CD14-positive monocyte (primary cell): ENCODE data around the gene NUMB. TPM values are rescaled to one million over a fixed set of nuclear protein-coding genes. Genes with fewer than 3 reads are reported as not detected.

Source experiments
- DNase-seq, 3 donors: peaks; one replicate each; pipeline ENCODE4 v3.0.0-alpha.2; 2011 to 2022
- H2AFZ ChIP-seq: 2 replicates; pipeline ENCODE4 v1.6.0; 2012; ENCODE audit warnings: mild to moderate bottlenecking, low read depth, low read length, inconsistent platforms; ENCODE audit not compliant: insufficient read depth, poor library complexity, severe bottlenecking
- H3K27ac ChIP-seq, 2 donors: 1 replicate in 1 of 2; 2 replicates in 1 of 2; pipeline ENCODE4 v1.5.1; 2012 to 2013; ENCODE audit warnings: low read length in 2 of 2, control low read depth in 1 of 2, inconsistent platforms in 1 of 2, low read depth in 1 of 2, mild to moderate bottlenecking in 1 of 2
- H3K27me3 ChIP-seq, 2 donors: one replicate each; pipeline versions ENCODE4 v1.6.0 to v1.6.1; 2011 to 2013; ENCODE audit warnings: low read length in 2 of 2; ENCODE audit not compliant: control insufficient read depth in 2 of 2, insufficient read depth in 2 of 2
- H3K36me3 ChIP-seq, 2 donors: replicated peaks in 1 of 2; 1 replicate in 1 of 2; 2 replicates in 1 of 2; pipeline versions ENCODE4 v1.5.1 to v1.6.1; 2012 to 2013; ENCODE audit warnings: low read length in 2 of 2, control low read depth in 1 of 2, inconsistent platforms in 1 of 2, mild to moderate bottlenecking in 1 of 2; ENCODE audit not compliant: insufficient read depth in 2 of 2, control insufficient read depth in 1 of 2
- H3K4me1 ChIP-seq, 2 donors: 1 replicate in 1 of 2; 2 replicates in 1 of 2; pipeline versions ENCODE4 v1.5.1 to v1.6.1; 2012 to 2013; ENCODE audit warnings: low read length in 2 of 2, control low read depth in 1 of 2, inconsistent platforms in 1 of 2, mild to moderate bottlenecking in 1 of 2, moderate library complexity in 1 of 2; ENCODE audit not compliant: insufficient read depth in 2 of 2, control insufficient read depth in 1 of 2
- H3K4me2 ChIP-seq: replicated peaks from 2 replicates; pipeline ENCODE3; 2012; ENCODE audit warnings: low read length, moderate library complexity, mild to moderate bottlenecking; ENCODE audit not compliant: poor library complexity, severe bottlenecking; ENCODE audit errors: extremely low read depth
- H3K4me3 ChIP-seq, 3 experiments: fragments of 200-600 bp in 1 of 3; sonication (generic) in 1 of 3; replicated peaks in 1 of 3; 1 replicate in 2 of 3; 2 replicates in 1 of 3; pipeline ENCODE4 v1.5.1; 2011 to 2013; ENCODE audit warnings: low read length in 3 of 3, mild to moderate bottlenecking in 3 of 3, control low read depth in 2 of 3, low read depth in 2 of 3, inconsistent platforms in 1 of 3, moderate library complexity in 1 of 3
- H3K79me2 ChIP-seq: 2 replicates; pipeline ENCODE4 v1.6.0; 2012; ENCODE audit warnings: mild to moderate bottlenecking, control low read depth, inconsistent platforms, low read length, moderate library complexity; ENCODE audit not compliant: insufficient read depth
- H3K9ac ChIP-seq: 2 replicates; pipeline ENCODE4 v1.6.0; 2017; ENCODE audit warnings: low read length, mild to moderate bottlenecking; ENCODE audit not compliant: insufficient read depth, poor library complexity, severe bottlenecking
- H3K9me3 ChIP-seq, 2 donors: replicated peaks in 1 of 2; 1 replicate in 1 of 2; 2 replicates in 1 of 2; pipeline versions ENCODE4 v1.5.1 to v1.6.1; 2012 to 2013; ENCODE audit warnings: low read length in 2 of 2, control low read depth in 1 of 2; ENCODE audit not compliant: control insufficient read depth in 1 of 2, insufficient read depth in 1 of 2
- H4K20me1 ChIP-seq: 2 replicates; pipeline ENCODE4 v1.6.0; 2012; ENCODE audit warnings: mild to moderate bottlenecking, low read length, control low read depth, moderate library complexity; ENCODE audit not compliant: insufficient read depth
- H3K27ac Mint-ChIP-seq, 7 donors: one replicate each; pipeline ENCODE4 v1.8.0; 2020; ENCODE audit warnings: mild to moderate bottlenecking in 7 of 7, mixed read lengths in 7 of 7, moderate library complexity in 6 of 7, inconsistent platforms in 2 of 7
- H3K27me3 Mint-ChIP-seq, 3 donors: one replicate each; pipeline ENCODE4 v1.8.0; 2021 to 2022; ENCODE audit warnings: low read depth in 3 of 3, mild to moderate bottlenecking in 3 of 3, mixed read lengths in 3 of 3, moderate library complexity in 3 of 3, inconsistent platforms in 1 of 3
- H3K36me3 Mint-ChIP-seq, 2 donors: one replicate each; pipeline ENCODE4 v1.8.0; 2020; ENCODE audit warnings: mixed read lengths in 2 of 2, inconsistent platforms in 1 of 2, mild to moderate bottlenecking in 1 of 2
- H3K4me1 Mint-ChIP-seq: one replicate; pipeline ENCODE4 v1.8.0; 2020; ENCODE audit warnings: mild to moderate bottlenecking, mixed read lengths
- H3K4me3 Mint-ChIP-seq, 2 donors: one replicate each; pipeline ENCODE4 v1.8.0; 2020; ENCODE audit warnings: mild to moderate bottlenecking in 2 of 2, mixed read lengths in 2 of 2, moderate library complexity in 1 of 2
- H3K9me3 Mint-ChIP-seq, 7 donors: one replicate each; pipeline ENCODE4 v1.8.0; 2020 to 2022; ENCODE audit warnings: mixed read lengths in 7 of 7, mild to moderate bottlenecking in 6 of 7, moderate library complexity in 6 of 7, inconsistent platforms in 2 of 7
- WGBS: methylation state at CpG from one replicate; pipeline ENCODE4 v1.1.5; 2013; ENCODE audit warnings: missing lambda C conversion rate; ENCODE audit not compliant: insufficient coverage; 5-methylcytosine and 5-hydroxymethylcytosine counted together
- intact Hi-C, 2 donors: fragments of 100-400 bp; cut with micrococcal nuclease; formaldehyde crosslinking; loops; one replicate each; pipeline versions ENCODE4 v1.15.0 to v1.15.1; 2023
- polyA plus RNA-seq, 3 donors: library from polyadenylated mRNA; depleted of rRNA in 1 of 3; unstranded in 2 of 3; stranded (reverse) in 1 of 3; fragments of 300-500 nt in 2 of 3; fragments of >200 nt in 1 of 3; fragmentation: Illumina TruSeq in 2 of 3; gene quantifications; 1 replicate in 2 of 3; 2 replicates in 1 of 3; pipeline ENCODE4 v1.2.3, GENCODE V29; 2012 to 2021
- TF ChIP-seq, protein P1 (sequence below): fragments of 200-600 bp; IDR thresholded peaks from one replicate; pipeline ENCODE4 v1.8.0; 2022; ENCODE audit warnings: antibody characterized with exemption, mild to moderate bottlenecking

Gene NUMB
- polyA plus RNA-seq, 3 donors, result 83.4 to 223 (median 126) TPM

DNA sequence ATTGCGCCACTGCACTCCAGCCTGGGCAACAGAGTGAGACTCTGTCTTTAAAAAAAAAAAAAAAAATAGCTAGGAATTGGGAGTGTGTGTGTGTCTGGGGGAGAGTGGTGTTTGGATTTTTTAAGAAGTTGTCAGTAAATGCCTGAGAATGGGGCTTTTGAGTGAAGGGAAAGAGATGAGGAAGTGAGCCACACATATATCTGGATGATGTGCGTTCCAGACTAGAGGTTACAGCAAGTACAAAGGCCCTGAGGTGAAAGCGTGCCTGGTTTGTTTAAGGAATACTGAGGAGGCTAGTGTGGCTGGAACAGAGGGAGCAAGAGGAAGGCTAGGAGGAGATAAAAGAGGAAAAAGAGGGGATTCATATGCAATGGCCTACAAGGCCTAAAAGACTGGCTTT, 151.1 kb downstream of the NUMB start:
- no peak for DNase-seq
- H3K79me2 ChIP-seq, result peaks cover 12% of the 10 kb centered on the region
- TF ChIP-seq, protein P1, sequence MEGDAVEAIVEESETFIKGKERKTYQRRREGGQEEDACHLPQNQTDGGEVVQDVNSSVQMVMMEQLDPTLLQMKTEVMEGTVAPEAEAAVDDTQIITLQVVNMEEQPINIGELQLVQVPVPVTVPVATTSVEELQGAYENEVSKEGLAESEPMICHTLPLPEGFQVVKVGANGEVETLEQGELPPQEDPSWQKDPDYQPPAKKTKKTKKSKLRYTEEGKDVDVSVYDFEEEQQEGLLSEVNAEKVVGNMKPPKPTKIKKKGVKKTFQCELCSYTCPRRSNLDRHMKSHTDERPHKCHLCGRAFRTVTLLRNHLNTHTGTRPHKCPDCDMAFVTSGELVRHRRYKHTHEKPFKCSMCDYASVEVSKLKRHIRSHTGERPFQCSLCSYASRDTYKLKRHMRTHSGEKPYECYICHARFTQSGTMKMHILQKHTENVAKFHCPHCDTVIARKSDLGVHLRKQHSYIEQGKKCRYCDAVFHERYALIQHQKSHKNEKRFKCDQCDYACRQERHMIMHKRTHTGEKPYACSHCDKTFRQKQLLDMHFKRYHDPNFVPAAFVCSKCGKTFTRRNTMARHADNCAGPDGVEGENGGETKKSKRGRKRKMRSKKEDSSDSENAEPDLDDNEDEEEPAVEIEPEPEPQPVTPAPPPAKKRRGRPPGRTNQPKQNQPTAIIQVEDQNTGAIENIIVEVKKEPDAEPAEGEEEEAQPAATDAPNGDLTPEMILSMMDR, result no peak

DNA sequence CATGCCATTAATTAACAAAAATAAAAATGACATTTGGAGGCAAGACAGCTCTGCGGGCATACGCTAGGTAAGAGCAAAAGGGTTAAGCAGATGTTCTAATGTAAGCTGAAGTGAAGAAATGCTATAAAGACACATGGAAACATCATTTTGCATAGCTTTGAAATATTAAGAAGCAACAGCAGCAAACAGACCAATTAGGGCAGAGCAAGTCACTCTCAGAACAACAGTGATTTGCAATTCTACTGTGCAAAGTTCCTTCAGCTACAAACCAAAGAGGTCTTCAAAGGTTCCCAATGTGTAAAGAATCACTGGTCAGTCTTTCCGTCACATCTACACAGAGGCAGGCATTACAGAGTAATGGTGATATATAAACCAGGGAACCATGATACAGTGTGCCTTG, 152.8 kb downstream of the NUMB start:
- H3K27ac Mint-ChIP-seq, result no peak overlapping the region
- H3K4me1 ChIP-seq, result peaks cover 0 to 3% of the 10 kb centered on the region in 2 donors
- H3K9me3 ChIP-seq, result no peaks in the 10 kb centered on the region
- H3K27ac ChIP-seq, result no peak overlapping the region
- H3K4me1 Mint-ChIP-seq, result peaks cover 15% of the 10 kb centered on the region
- H3K4me2 ChIP-seq, result no peak overlapping the region
- no peak overlapping the region for H3K4me3 ChIP-seq
- H3K4me3 Mint-ChIP-seq, result no peak overlapping the region
- peaks cover 0 to 3% (median 0%) of the 10 kb centered on the region in 7 donors for H3K9me3 Mint-ChIP-seq
- no peaks in the 10 kb centered on the region for H3K27me3 Mint-ChIP-seq
- intact Hi-C loops, result no loop called here
- peaks cover 98% of the 10 kb centered on the region for H4K20me1 ChIP-seq
- H3K36me3 Mint-ChIP-seq, result peaks cover 30 to 50% of the 10 kb centered on the region in 2 donors
- H3K9ac ChIP-seq, result no peak overlapping the region
- no CpG with 5 or more reads among the region's 3 CpGs for WGBS
- DNase-seq, result no peak
- no peak overlapping the region for H2AFZ ChIP-seq
- TF ChIP-seq, protein P1, result no peak
- H3K79me2 ChIP-seq, result peaks cover 7% of the 10 kb centered on the region
- H3K36me3 ChIP-seq, result peaks cover 8 to 46% of the 10 kb centered on the region in 2 donors
- no peaks in the 10 kb centered on the region for H3K27me3 ChIP-seq

More for the DNA sequence above, 151.1 kb downstream of the NUMB start:
- no peak overlapping the region for H3K27ac ChIP-seq
- 100% methylated on average over 2 of the region's 3 CpGs for WGBS
- H3K9me3 ChIP-seq, result no peaks in the 10 kb centered on the region
- intact Hi-C loops, result no loop called here
- H3K4me1 Mint-ChIP-seq, result peaks cover 28% of the 10 kb centered on the region
- H4K20me1 ChIP-seq, result peaks cover 98% of the 10 kb centered on the region
- peaks cover 14 to 20% of the 10 kb centered on the region in 2 donors for H3K4me1 ChIP-seq
- peaks cover 27 to 42% of the 10 kb centered on the region in 2 donors for H3K36me3 Mint-ChIP-seq
- H2AFZ ChIP-seq, result no peak overlapping the region
- peaks cover 2 to 30% of the 10 kb centered on the region in 2 donors for H3K36me3 ChIP-seq
- no peak overlapping the region for H3K4me2 ChIP-seq
- peak overlapping the region in 2 of 7 donors; percentile 47 to 67 for H3K27ac Mint-ChIP-seq
- peaks cover 0 to 2% (median 0%) of the 10 kb centered on the region in 3 donors for H3K27me3 Mint-ChIP-seq
- no peak overlapping the region for H3K4me3 Mint-ChIP-seq
- peaks cover 0 to 3% (median 0%) of the 10 kb centered on the region in 7 donors for H3K9me3 Mint-ChIP-seq
- no peak overlapping the region for H3K9ac ChIP-seq
- H3K4me3 ChIP-seq, result no peak overlapping the region
- no peaks in the 10 kb centered on the region for H3K27me3 ChIP-seq
